ENCODE measurements around the gene SHE.

GRCh38 chr1:154429841-154430611 is 72.2 kb downstream of the SHE start:
- TF ChIP-seq POLR2A (IDR thresholded peaks at IDR 0.05) (no peak), EP300 (IDR thresholded peaks at IDR 0.05) (no peak)
- TF ChIP-seq, protein P1, sequence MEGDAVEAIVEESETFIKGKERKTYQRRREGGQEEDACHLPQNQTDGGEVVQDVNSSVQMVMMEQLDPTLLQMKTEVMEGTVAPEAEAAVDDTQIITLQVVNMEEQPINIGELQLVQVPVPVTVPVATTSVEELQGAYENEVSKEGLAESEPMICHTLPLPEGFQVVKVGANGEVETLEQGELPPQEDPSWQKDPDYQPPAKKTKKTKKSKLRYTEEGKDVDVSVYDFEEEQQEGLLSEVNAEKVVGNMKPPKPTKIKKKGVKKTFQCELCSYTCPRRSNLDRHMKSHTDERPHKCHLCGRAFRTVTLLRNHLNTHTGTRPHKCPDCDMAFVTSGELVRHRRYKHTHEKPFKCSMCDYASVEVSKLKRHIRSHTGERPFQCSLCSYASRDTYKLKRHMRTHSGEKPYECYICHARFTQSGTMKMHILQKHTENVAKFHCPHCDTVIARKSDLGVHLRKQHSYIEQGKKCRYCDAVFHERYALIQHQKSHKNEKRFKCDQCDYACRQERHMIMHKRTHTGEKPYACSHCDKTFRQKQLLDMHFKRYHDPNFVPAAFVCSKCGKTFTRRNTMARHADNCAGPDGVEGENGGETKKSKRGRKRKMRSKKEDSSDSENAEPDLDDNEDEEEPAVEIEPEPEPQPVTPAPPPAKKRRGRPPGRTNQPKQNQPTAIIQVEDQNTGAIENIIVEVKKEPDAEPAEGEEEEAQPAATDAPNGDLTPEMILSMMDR (IDR thresholded peaks at IDR 0.05) = no peak
